Mesothelial cell of epicardium (in vitro differentiated cells): ENCODE data around the gene TCEAL4. TPM values are rescaled to one million over a fixed set of nuclear protein-coding genes. Genes with fewer than 3 reads are reported as not detected.
A peak's percentile ranks its signal among the peaks of the same experiment; 100 is the strongest.

Source experiments
- DNase-seq, 2 experiments: peaks; one replicate each; pipeline ENCODE4 v3.0.0; 2021; ENCODE audit warnings: low spot score in 2 of 2; ENCODE audit not compliant: unreplicated experiment in 2 of 2
- H3K27ac Mint-ChIP-seq: 2 replicates; pipeline ENCODE4 v1.8.0; 2021; ENCODE audit warnings: mixed read lengths
- H3K27me3 Mint-ChIP-seq: 2 replicates; pipeline ENCODE4 v1.8.0; 2021; ENCODE audit warnings: low read depth, mixed read lengths
- H3K36me3 Mint-ChIP-seq: 2 replicates; pipeline ENCODE4 v1.8.0; 2021; ENCODE audit warnings: mixed read lengths
- H3K4me1 Mint-ChIP-seq: 2 replicates; pipeline ENCODE4 v1.8.0; 2021; ENCODE audit warnings: mixed read lengths
- H3K4me3 Mint-ChIP-seq: 2 replicates; pipeline ENCODE4 v1.8.0; 2021; ENCODE audit warnings: mild to moderate bottlenecking, moderate library complexity, mixed read lengths
- H3K9me3 Mint-ChIP-seq: 2 replicates; pipeline ENCODE4 v1.8.0; 2021; ENCODE audit warnings: mixed read lengths
- total RNA-seq: library from RNA; stranded (reverse); gene quantifications from 3 replicates; pipeline ENCODE4 v1.2.1, GENCODE V29; 2021
- TF ChIP-seq, protein P1 (sequence below): fragments of 200-600 bp; sonication (generic); IDR thresholded peaks from one replicate; pipeline ENCODE4 v1.5.0; 2021; ENCODE audit warnings: antibody characterized with exemption; ENCODE audit not compliant: unreplicated experiment

Gene TCEAL4
- 59.8 to 64.6 TPM (median 63.1 TPM) in 3 replicates for total RNA-seq

DNA sequence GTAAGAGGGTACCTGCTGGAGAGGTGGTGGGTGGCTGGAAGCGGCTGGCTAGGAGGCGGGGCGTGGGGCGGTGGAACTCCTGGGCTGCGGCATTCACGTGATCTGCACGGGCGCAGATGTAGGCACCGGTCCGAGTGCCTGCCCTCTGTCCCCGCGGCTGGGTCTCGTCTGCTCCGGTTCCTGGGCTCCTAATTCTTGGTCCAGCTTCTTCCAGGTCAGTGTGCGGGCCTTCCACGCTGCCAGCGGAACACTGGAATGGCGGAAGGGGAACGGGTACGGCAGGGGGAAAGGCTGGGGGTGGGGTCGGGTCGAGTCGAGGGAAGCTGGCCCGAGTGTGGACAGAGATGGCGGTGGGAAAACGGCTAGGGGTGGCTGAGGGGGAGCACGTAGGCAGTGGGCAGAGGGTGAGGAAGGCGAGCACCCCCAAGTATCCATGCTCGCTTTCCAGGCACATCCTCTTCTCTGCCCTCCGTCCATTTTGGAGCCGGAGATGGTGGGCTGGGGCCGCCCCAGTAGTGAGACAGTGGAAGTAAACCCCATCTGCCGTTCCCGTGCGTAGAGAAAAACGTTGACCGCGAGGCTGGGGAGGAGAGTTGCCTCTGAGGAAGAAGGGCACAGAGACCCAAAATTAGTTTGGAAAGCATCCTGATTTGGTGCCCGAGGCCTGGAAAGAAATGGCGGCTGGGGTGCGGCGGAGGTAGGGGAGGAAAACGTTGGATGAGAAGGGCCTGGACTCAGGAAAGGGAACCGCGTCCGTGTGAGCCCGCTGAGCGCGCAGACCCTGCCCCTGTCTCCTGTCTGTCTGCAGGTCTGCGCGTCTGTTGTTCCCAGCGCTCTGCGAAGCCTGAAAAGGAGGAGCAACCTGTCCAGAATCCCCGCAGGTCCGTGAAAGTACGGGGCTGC is at the start of gene TCEAL4:
TSS of gene TCEAL4 (plus strand) at position 105 of the 903 bp plus-strand sequence. CDS start 1,161 bp downstream, outside the sequence.
- Mint-ChIP-seq H3K4me1 (peaks cover 14% of the 10 kb centered on the region), H3K9me3 (peaks cover 31% of the 10 kb centered on the region), H3K27ac (peak within 1 kb of the TSS; percentile 92), H3K36me3 (no peaks in the 10 kb centered on the region), H3K4me3 (peak within 1 kb of the TSS; percentile 90), H3K27me3 (peaks cover 8% of the 10 kb centered on the region)
- TF ChIP-seq, protein P1, sequence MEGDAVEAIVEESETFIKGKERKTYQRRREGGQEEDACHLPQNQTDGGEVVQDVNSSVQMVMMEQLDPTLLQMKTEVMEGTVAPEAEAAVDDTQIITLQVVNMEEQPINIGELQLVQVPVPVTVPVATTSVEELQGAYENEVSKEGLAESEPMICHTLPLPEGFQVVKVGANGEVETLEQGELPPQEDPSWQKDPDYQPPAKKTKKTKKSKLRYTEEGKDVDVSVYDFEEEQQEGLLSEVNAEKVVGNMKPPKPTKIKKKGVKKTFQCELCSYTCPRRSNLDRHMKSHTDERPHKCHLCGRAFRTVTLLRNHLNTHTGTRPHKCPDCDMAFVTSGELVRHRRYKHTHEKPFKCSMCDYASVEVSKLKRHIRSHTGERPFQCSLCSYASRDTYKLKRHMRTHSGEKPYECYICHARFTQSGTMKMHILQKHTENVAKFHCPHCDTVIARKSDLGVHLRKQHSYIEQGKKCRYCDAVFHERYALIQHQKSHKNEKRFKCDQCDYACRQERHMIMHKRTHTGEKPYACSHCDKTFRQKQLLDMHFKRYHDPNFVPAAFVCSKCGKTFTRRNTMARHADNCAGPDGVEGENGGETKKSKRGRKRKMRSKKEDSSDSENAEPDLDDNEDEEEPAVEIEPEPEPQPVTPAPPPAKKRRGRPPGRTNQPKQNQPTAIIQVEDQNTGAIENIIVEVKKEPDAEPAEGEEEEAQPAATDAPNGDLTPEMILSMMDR = no peak
- DNase-seq = peak in 1 of 2 experiments; percentile 45

DNA sequence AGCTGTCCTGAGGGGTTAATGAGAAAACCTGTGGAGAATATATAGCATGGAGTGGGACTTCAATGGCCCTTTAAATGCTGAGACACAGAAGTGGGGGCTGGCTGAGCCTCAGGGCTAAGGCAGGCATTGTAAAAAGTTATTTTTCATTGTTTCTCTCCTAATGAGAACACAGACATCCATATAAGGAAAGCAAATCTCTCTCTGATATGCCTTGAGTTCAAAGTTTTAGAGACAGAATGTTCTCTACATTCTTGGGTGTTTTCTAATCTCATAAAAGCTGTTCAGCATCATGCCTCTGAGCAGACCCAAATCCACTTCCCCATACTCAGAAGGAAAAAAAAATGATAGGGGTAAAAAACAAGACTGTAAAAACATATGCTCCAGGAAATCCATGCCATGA is 49.2 kb upstream of the TCEAL4 start:
- Mint-ChIP-seq H3K27ac (peak overlapping the region; percentile 49), H3K27me3 (no peaks in the 10 kb centered on the region), H3K4me3 (no peak overlapping the region), H3K4me1 (peaks cover 10% of the 10 kb centered on the region), H3K36me3 (no peaks in the 10 kb centered on the region), H3K9me3 (no peaks in the 10 kb centered on the region)
- no peak for DNase-seq
- TF ChIP-seq, protein P1 = no peak

DNA sequence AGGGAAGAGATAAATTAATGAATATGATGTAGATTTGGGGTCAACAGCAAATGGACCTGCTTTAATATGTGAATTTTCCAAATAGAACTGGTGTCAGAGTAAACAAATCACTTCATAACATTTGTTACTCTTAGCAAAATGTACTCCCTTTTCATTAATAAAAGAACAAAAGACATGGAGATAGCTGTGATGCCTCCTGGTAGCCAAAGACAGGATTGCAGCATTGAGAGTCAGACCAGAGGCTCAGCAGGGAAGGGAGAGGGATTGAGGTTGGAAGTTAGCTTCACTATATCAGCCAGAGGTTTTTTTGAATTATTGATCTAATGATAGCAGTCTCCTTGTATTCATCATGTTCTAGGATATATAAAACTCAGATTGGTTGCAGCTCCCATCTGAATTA is 48.6 kb upstream of the TCEAL4 start:
- Mint-ChIP-seq H3K27ac (no peak overlapping the region), H3K4me1 (peaks cover 10% of the 10 kb centered on the region), H3K9me3 (no peaks in the 10 kb centered on the region), H3K36me3 (no peaks in the 10 kb centered on the region), H3K4me3 (no peak overlapping the region), H3K27me3 (no peaks in the 10 kb centered on the region)
- TF ChIP-seq, protein P1 = no peak
- DNase-seq = no peak

DNA sequence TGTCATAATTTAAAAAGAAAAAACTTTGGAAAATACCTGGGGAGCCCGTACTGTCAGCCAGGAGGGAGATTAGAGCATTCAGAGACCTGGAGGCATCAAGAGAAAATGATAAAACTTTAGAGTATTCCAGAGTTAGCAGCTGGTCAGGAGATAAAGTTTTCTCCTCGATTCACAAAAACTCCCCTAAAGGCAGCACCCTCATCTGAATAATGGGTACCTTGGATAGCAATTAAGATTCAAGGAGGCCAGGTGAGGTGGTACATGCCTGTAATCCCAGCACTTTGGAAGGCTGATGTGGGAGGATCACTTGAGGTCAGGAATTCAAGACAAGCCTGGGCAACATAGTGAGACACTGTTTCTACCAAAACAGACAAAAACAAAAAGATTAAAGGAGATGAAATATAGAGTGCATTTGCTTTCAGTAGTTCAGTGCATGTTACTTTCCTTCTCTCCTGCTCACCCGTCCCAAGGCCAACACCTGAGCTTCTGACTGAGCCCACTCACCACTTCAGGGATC is 47.4 kb upstream of the TCEAL4 start:
- no peaks in the 10 kb centered on the region for H3K36me3 Mint-ChIP-seq
- no peak overlapping the region for H3K4me3 Mint-ChIP-seq
- H3K27me3 Mint-ChIP-seq = no peaks in the 10 kb centered on the region
- H3K27ac Mint-ChIP-seq = no peak overlapping the region
- H3K4me1 Mint-ChIP-seq = peaks cover 10% of the 10 kb centered on the region
- DNase-seq = no peak
- TF ChIP-seq, protein P1 = no peak
- H3K9me3 Mint-ChIP-seq = no peaks in the 10 kb centered on the region

DNA sequence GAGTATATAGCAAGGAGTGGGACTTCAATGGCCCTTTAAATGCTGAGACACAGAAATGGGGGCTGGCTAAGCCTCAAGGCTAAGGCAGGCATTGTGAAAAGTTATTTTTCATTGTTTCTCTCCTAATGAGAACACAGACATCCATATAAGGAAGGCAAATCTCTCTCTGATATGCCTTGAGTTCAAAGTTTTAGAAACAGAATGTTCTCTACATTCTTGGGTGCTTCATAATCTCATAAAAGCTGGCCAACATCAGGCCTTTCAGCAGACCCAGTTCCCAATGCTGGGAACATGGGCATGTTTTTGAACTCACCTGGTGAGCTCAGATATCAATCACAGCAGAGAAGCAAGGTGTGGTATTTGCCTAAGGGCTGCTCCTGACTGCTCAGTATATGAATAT is 46.6 kb upstream of the TCEAL4 start:
- TF ChIP-seq, protein P1 = no peak
- no peak for DNase-seq
- no peak overlapping the region for H3K27ac Mint-ChIP-seq
- no peaks in the 10 kb centered on the region for H3K9me3 Mint-ChIP-seq
- no peak overlapping the region for H3K4me3 Mint-ChIP-seq
- H3K27me3 Mint-ChIP-seq = no peaks in the 10 kb centered on the region
- peaks cover 7% of the 10 kb centered on the region for H3K4me1 Mint-ChIP-seq
- H3K36me3 Mint-ChIP-seq = no peaks in the 10 kb centered on the region
